ENCODE measurements around the gene HSPG2. TPM values are rescaled to one million over a fixed set of nuclear protein-coding genes. Genes with fewer than 3 reads are reported as not detected.
A peak's percentile ranks its signal among the peaks of the same experiment; 100 is the strongest.

HSPG2 gene
- total and polyA plus RNA-seq, 2 of the 13 experiments (the other 11 are each of a cell fraction or from before 2014, with no cell fraction given), result 9.1 to 13.1 TPM

GRCh38 chr1:21931171-21932093, 5.7 kb downstream of the HSPG2 start (continued):
- no peak for TF ChIP-seq SOX13 (IDR thresholded peaks at IDR 0.05)
- peak in 1 of 2 experiments; percentile 77; a peak in 2 of 4 replicates for TF ChIP-seq SOX13 (CRISPR knock-in tag; conservative IDR thresholded peaks at IDR 0.05 in 1 of 2, IDR thresholded peaks at IDR 0.05 in 1 of 2)
- TF ChIP-seq ZNF230 (CRISPR knock-in tag; IDR thresholded peaks at IDR 0.05), result no peak
- TF ChIP-seq ZNF652 (CRISPR knock-in tag; IDR thresholded peaks at IDR 0.05; ENCODE audit: borderline replicate concordance, low read depth), result no peak
- peak; percentile 76; the same call in 1 of the 2 replicates for TF ChIP-seq ZNF609 (CRISPR knock-in tag; IDR thresholded peaks at IDR 0.05; ENCODE audit: borderline replicate concordance)
- TF ChIP-seq RNF2 (conservative IDR thresholded peaks at IDR 0.05; ENCODE audit: low read depth), result no peak
- TF ChIP-seq SP5 (CRISPR knock-in tag; IDR thresholded peaks at IDR 0.05; ENCODE audit: borderline replicate concordance, low read depth), result peak; percentile 73
- TF ChIP-seq CBFB (CRISPR knock-in tag; IDR thresholded peaks at IDR 0.05), result 0 out of 2 replicates have a peak, but pooled peaks have one; percentile 33
- TF ChIP-seq ZSCAN9 (CRISPR knock-in tag; IDR thresholded peaks at IDR 0.05; ENCODE audit: borderline replicate concordance), result no peak
- peak; percentile 64 for TF ChIP-seq HDAC1 (CRISPR knock-in tag; IDR thresholded peaks at IDR 0.05)
- no peak for TF ChIP-seq REL (CRISPR knock-in tag; conservative IDR thresholded peaks at IDR 0.05)
- 0 out of 2 replicates have a peak, but pooled peaks have one; percentile 27 for TF ChIP-seq ERF (CRISPR knock-in tag; IDR thresholded peaks at IDR 0.05)
- no peak for TF ChIP-seq HBP1 (CRISPR knock-in tag; IDR thresholded peaks at IDR 0.05; ENCODE audit: low read depth)
- 0 out of 2 replicates have a peak, but pooled peaks have one; percentile 39 for TF ChIP-seq ZNF34 (CRISPR knock-in tag; IDR thresholded peaks at IDR 0.05; ENCODE audit: borderline replicate concordance)
- no peak for TF ChIP-seq RELA (CRISPR knock-in tag; IDR thresholded peaks at IDR 0.05)
- TF ChIP-seq MTA1 (CRISPR knock-in tag; IDR thresholded peaks at IDR 0.05; ENCODE audit: borderline replicate concordance), result peak; percentile 89; the same call in 1 of the 2 replicates
